Prostate gland (tissue), 2 donors: ENCODE measurements around the gene KRTAP10-9. TPM values are rescaled to one million over a fixed set of nuclear protein-coding genes. Genes with fewer than 3 reads are reported as not detected.
"Not testable (repeated sequence)": the region's sequence is repeated elsewhere in the genome, so short reads cannot be mapped to it uniquely, and the experiment has no call there.

Experiments used
- DNase-seq: peaks from one replicate; pipeline ENCODE4 v3.0.0-alpha.2; 2019; ENCODE audit warnings: low spot score
- H3K27ac ChIP-seq, 2 donors: fragments of 200-600 bp; sonication (generic); 2 replicates each; pipeline ENCODE4 v1.5.1; 2017 to 2019
- H3K27me3 ChIP-seq: fragments of 200-600 bp; sonication (generic); replicated peaks from 2 replicates; pipeline ENCODE4 v1.5.1; 2019; ENCODE audit not compliant: insufficient read depth
- H3K36me3 ChIP-seq, 2 donors: fragments of 200-600 bp; sonication (generic); 1 replicate in 1 of 2; 2 replicates in 1 of 2; pipeline versions ENCODE4 v1.5.1 to v1.8.1; 2017 to 2019
- H3K4me1 ChIP-seq: fragments of 200-600 bp; sonication (generic); replicated peaks from 2 replicates; pipeline ENCODE4 v1.5.1; 2019
- H3K4me3 ChIP-seq, 2 donors: fragments of 200-600 bp; sonication (generic); 2 replicates each; pipeline ENCODE4 v1.5.1; 2017 to 2019
- H3K9me3 ChIP-seq: fragments of 200-600 bp; sonication (generic); 2 replicates; pipeline ENCODE4 v1.5.1; 2017
- CTCF ChIP-seq, 4 experiments: fragments of 200-600 bp in 2 of 4; fragments of 450-650 bp in 2 of 4; sonication (generic) in 2 of 4; IDR thresholded peaks; 1 replicate in 3 of 4; 2 replicates in 1 of 4; pipeline ENCODE4 v1.5.1; 2016 to 2019; ENCODE audit warnings: antibody characterized with exemption in 4 of 4, mild to moderate bottlenecking in 2 of 4, moderate library complexity in 2 of 4
- POLR2A ChIP-seq: fragments of 450-650 bp; IDR thresholded peaks from one replicate; pipeline ENCODE4 v1.6.1; 2016; ENCODE audit warnings: antibody characterized with exemption, mild to moderate bottlenecking
- POLR2AphosphoS5 ChIP-seq: sonication (generic); formaldehyde crosslinking; IDR thresholded peaks from one replicate; pipeline ENCODE4 v1.6.1; 2017; ENCODE audit warnings: antibody characterized with exemption
- WGBS: methylation state at CpG from one replicate; pipeline ENCODE4 v1.1.5; 2018; 5-methylcytosine and 5-hydroxymethylcytosine counted together
- intact Hi-C: fragments of 100-400 bp; cut with DNase I; formaldehyde crosslinking; loops from one replicate; pipeline ENCODE4 v1.14.2; 2022
- total RNA-seq, 2 donors: library from RNA; depleted of rRNA; stranded (reverse); fragments of >200 nt; gene quantifications; one replicate each; pipeline ENCODE4 v1.1.0, GENCODE V29; 2016

The KRTAP10-9 gene
- total RNA-seq, 2 donors from 2014 or later: not detected

GRCh38 chr21:44644878-44645277 lies 18.0 kb downstream of the KRTAP10-9 start:
- no peaks in the 10 kb centered on the region for H3K4me1 ChIP-seq
- H3K9me3 ChIP-seq: no peaks in the 10 kb centered on the region
- no peak overlapping the region for H3K4me3 ChIP-seq
- WGBS: 48% methylated on average over 2 of the region's 2 CpGs
- no peak overlapping the region for H3K27ac ChIP-seq
- TF ChIP-seq POLR2A (no peak), CTCF (IDR thresholded peaks at IDR 0.05) (no peak), POLR2AphosphoS5 (no peak)
- no peak for DNase-seq
- intact Hi-C loops: no loop called here
- H3K27me3 ChIP-seq: no peaks in the 10 kb centered on the region
- H3K36me3 ChIP-seq: no peaks in the 10 kb centered on the region

- H3K4me3 ChIP-seq, H3K9me3 ChIP-seq, H3K4me1 ChIP-seq, H3K27ac ChIP-seq, H3K27me3 ChIP-seq, DNase-seq, intact Hi-C loops, H3K36me3 ChIP-seq: not testable (repeated sequence)
- 79% methylated on average over 16 of the region's 21 CpGs for WGBS
Measured at GRCh38 chr21:44646366-44647221, 19.7 kb downstream of the KRTAP10-9 start, which contains the start of gene KRTAP10-11. Gene KRTAP10-11 (plus strand): TSS chr21:44646414. CDS start chr21:44646459, 45 bp downstream.

GRCh38 chr21:44647222-44647552 lies 20.3 kb downstream of the KRTAP10-9 start:
- H3K4me3 ChIP-seq: no peak overlapping the region
- no peaks in the 10 kb centered on the region for H3K36me3 ChIP-seq
- H3K4me1 ChIP-seq: no peaks in the 10 kb centered on the region
- H3K27me3 ChIP-seq: no peaks in the 10 kb centered on the region
- no peaks in the 10 kb centered on the region for H3K9me3 ChIP-seq
- intact Hi-C loops: no loop called here
- no peak overlapping the region for H3K27ac ChIP-seq
- 50% methylated on average over 8 of the region's 8 CpGs for WGBS
- TF ChIP-seq POLR2A: no peak
- TF ChIP-seq POLR2AphosphoS5: no peak
- no peak for TF ChIP-seq CTCF (IDR thresholded peaks at IDR 0.05)
- no peak for DNase-seq

- Histone ChIP-seq H3K4me3 (no peak overlapping the region), H3K27me3 (no peaks in the 10 kb centered on the region), H3K27ac (no peak overlapping the region), H3K9me3 (no peaks in the 10 kb centered on the region), H3K36me3 (no peaks in the 10 kb centered on the region), H3K4me1 (no peaks in the 10 kb centered on the region)
- 78% methylated on average over 33 of the region's 33 CpGs for WGBS
- no peak for DNase-seq
- intact Hi-C loops: no loop called here
- TF ChIP-seq CTCF (IDR thresholded peaks at IDR 0.05): no peak
Measured at GRCh38 chr21:44648557-44649311, 21.8 kb downstream of the KRTAP10-9 start.

- no peaks in the 10 kb centered on the region for H3K27me3 ChIP-seq
- WGBS: 85% methylated on average over 18 of the region's 18 CpGs
- no peaks in the 10 kb centered on the region for H3K4me1 ChIP-seq
Measured at GRCh38 chr21:44649521-44650100, 22.7 kb downstream of the KRTAP10-9 start.

More at GRCh38 chr21:44649521-44650100, 22.7 kb downstream of the KRTAP10-9 start:
- Histone ChIP-seq H3K27ac (no peak overlapping the region), H3K36me3 (no peaks in the 10 kb centered on the region), H3K9me3 (no peaks in the 10 kb centered on the region), H3K4me3 (no peak overlapping the region)
- DNase-seq: no peak
- intact Hi-C loops: no loop called here
- no peak for TF ChIP-seq POLR2AphosphoS5
- TF ChIP-seq POLR2A: no peak
- no peak for TF ChIP-seq CTCF (IDR thresholded peaks at IDR 0.05)
